NB4 (cell line): Measurements from ENCODE around the gene ZNF232.

Experiments used
- POLR2A ChIP-seq: IDR thresholded peaks from 2 replicates; pipeline ENCODE4 v1.6.1; 2011; ENCODE audit warnings: mild to moderate bottlenecking; ENCODE audit not compliant: insufficient read length; ENCODE audit errors: extremely low read depth
- TF ChIP-seq, protein P1 (sequence below): IDR thresholded peaks from one replicate; pipeline ENCODE4 v1.5.1; 2012; ENCODE audit warnings: low read depth, low read length

DNA sequence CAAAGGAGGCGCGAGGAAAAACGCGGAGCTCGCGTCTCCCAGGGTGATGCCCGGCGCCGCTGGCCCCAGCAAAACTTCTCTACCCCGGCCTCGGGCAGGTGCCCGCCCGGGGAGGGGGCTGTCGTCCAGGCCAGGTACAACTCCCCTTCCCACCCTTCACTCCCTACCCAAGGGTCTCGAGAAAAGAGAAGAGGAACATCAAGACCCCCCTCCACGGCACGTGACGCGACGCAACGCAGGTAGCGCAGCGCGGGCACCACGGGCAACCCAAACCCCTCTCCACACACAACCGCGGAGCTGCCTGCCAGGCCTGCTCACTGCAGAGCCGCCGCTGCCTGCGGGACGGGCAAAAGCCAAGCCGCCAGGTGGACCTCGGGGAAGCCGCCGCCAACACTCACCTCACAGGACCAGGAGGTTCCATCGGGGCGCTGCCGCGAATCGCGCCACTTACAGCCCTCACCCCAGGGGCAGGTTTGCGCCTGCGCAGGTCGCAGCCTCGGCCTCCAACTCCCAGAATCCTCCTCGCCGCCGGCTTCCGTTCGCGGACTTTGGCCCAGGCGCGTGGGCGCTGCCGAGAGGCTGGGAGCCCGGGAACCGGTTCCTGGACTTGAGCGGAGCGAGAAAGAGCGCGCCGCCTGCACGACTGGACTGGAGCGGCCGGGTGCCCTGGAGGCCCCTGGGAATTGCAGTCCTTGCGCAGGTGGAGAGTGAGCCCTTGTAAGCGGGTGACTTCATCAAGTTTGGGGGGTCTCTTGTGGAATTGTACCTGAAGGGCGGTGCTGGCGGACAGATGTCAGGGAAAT lies at the start of gene ZNF232:
- peak; percentile 48 for TF ChIP-seq POLR2A
- TF ChIP-seq, protein P1, sequence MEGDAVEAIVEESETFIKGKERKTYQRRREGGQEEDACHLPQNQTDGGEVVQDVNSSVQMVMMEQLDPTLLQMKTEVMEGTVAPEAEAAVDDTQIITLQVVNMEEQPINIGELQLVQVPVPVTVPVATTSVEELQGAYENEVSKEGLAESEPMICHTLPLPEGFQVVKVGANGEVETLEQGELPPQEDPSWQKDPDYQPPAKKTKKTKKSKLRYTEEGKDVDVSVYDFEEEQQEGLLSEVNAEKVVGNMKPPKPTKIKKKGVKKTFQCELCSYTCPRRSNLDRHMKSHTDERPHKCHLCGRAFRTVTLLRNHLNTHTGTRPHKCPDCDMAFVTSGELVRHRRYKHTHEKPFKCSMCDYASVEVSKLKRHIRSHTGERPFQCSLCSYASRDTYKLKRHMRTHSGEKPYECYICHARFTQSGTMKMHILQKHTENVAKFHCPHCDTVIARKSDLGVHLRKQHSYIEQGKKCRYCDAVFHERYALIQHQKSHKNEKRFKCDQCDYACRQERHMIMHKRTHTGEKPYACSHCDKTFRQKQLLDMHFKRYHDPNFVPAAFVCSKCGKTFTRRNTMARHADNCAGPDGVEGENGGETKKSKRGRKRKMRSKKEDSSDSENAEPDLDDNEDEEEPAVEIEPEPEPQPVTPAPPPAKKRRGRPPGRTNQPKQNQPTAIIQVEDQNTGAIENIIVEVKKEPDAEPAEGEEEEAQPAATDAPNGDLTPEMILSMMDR: no peak
